HL-60 (cell line): ENCODE data around the gene DOCK10.

Experiments used
- CTCF ChIP-seq: IDR thresholded peaks from one replicate; pipeline ENCODE4 v1.5.1; 2011; ENCODE audit warnings: low read length, control low read depth, inconsistent platforms; ENCODE audit not compliant: insufficient read depth
- GABPA ChIP-seq: IDR thresholded peaks from 2 replicates; pipeline ENCODE4 v1.6.1; 2012; ENCODE audit warnings: low read depth
- POLR2AphosphoS5 ChIP-seq: IDR thresholded peaks from 2 replicates; pipeline ENCODE4 v1.6.1; 2012; ENCODE audit warnings: low read depth
- SPI1 ChIP-seq: IDR thresholded peaks from 2 replicates; pipeline ENCODE4 v1.6.1; 2012; ENCODE audit warnings: low read depth, mild to moderate bottlenecking, borderline replicate concordance
- TF ChIP-seq, protein P1 (sequence below): IDR thresholded peaks from 2 replicates; pipeline ENCODE4 v1.6.1; 2012; ENCODE audit warnings: low read depth; ENCODE audit not compliant: insufficient replicate concordance

DNA sequence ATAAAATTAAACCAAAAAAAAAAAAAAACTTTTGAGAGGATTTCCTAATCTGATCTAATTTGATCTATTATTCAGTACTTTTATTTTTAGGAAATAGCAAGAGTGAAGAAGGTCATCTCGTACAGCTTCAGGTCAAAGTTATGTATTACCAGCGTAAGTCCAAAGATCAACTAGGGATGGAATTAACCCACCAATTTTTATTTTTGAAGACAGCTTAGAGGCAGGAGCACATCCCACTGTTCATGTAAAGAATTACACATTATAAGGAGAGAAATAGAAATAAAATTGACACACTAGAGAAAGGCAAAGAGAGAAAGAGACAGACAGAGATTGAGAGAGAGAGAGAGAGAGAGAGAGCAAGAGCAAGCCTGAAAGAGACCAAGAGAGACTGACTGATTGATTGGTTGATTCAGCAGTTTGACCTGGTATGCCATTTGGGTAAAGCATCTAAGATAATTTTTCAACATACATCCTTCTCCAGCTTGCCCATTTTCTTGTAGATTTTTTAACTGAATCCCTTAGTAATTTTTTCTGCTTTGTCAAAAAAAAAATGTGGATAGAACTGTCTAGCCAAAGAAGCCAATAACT is 25.1 kb downstream of the DOCK10 start:
- no peak for TF ChIP-seq CTCF
- no peak for TF ChIP-seq SPI1
- no peak for TF ChIP-seq GABPA
- no peak for TF ChIP-seq POLR2AphosphoS5
- TF ChIP-seq, protein P1, sequence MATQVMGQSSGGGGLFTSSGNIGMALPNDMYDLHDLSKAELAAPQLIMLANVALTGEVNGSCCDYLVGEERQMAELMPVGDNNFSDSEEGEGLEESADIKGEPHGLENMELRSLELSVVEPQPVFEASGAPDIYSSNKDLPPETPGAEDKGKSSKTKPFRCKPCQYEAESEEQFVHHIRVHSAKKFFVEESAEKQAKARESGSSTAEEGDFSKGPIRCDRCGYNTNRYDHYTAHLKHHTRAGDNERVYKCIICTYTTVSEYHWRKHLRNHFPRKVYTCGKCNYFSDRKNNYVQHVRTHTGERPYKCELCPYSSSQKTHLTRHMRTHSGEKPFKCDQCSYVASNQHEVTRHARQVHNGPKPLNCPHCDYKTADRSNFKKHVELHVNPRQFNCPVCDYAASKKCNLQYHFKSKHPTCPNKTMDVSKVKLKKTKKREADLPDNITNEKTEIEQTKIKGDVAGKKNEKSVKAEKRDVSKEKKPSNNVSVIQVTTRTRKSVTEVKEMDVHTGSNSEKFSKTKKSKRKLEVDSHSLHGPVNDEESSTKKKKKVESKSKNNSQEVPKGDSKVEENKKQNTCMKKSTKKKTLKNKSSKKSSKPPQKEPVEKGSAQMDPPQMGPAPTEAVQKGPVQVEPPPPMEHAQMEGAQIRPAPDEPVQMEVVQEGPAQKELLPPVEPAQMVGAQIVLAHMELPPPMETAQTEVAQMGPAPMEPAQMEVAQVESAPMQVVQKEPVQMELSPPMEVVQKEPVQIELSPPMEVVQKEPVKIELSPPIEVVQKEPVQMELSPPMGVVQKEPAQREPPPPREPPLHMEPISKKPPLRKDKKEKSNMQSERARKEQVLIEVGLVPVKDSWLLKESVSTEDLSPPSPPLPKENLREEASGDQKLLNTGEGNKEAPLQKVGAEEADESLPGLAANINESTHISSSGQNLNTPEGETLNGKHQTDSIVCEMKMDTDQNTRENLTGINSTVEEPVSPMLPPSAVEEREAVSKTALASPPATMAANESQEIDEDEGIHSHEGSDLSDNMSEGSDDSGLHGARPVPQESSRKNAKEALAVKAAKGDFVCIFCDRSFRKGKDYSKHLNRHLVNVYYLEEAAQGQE: no peak
